Lower lobe of right lung (tissue), 2 donors: ENCODE data around the gene RPS6KB2. TPM values are rescaled to one million over a fixed set of nuclear protein-coding genes. Genes with fewer than 3 reads are reported as not detected.

Experiments used
- ATAC-seq, 2 donors: fragments of 200-7000 bp; cut with Tn5 transposase; one replicate each; pipeline ENCODE4 v1.9.1; 2020 to 2022; ENCODE audit warnings: mild to moderate bottlenecking in 2 of 2, moderate library complexity in 2 of 2
- DNase-seq: peaks from one replicate; pipeline ENCODE4 v3.0.0-alpha.2; 2020
- H3K27ac ChIP-seq: fragments of 200-600 bp; one replicate; pipeline ENCODE4 v1.8.0; 2022
- H3K27me3 ChIP-seq: fragments of 200-600 bp; one replicate; pipeline ENCODE4 v1.8.0; 2022; ENCODE audit warnings: low read depth
- H3K36me3 ChIP-seq: fragments of 200-600 bp; one replicate; pipeline ENCODE4 v1.8.0; 2022; ENCODE audit warnings: mild to moderate bottlenecking
- H3K4me1 ChIP-seq: fragments of 200-600 bp; one replicate; pipeline ENCODE4 v1.8.0; 2022
- H3K4me3 ChIP-seq: fragments of 200-600 bp; one replicate; pipeline ENCODE4 v1.8.0; 2022; ENCODE audit warnings: mild to moderate bottlenecking
- H3K9me3 ChIP-seq: fragments of 200-600 bp; one replicate; pipeline ENCODE4 v1.8.0; 2022
- intact Hi-C: fragments of 100-400 bp; cut with DNase I; formaldehyde crosslinking; loops from one replicate; pipeline ENCODE4 v1.11.0; 2022
- total RNA-seq: library from RNA; stranded (reverse); fragmentation: NEBNext Ultra II Directional; extraction: Animal tissue kit (Norgen Biotek cat#: 25700); gene quantifications from one replicate; pipeline ENCODE4 v1.2.1, GENCODE V29; 2021
- TF ChIP-seq, protein P1 (sequence below): fragments of 200-600 bp; IDR thresholded peaks from one replicate; pipeline ENCODE4 v1.8.0; 2022; ENCODE audit warnings: antibody characterized with exemption, mild to moderate bottlenecking
- donor health status: DM: no; HTN: yes; CAD: no; lungs with severe emphysema.

The RPS6KB2 gene
- total RNA-seq, 1 donor from 2014 or later: 42.1 TPM

GRCh38 chr11:67407688-67408163 is 20.6 kb upstream of the RPS6KB2 start:
- ATAC-seq (no peak), DNase-seq (no peak)
- Histone ChIP-seq H3K4me1 (peaks cover 20% of the 10 kb centered on the region), H3K27ac (no peak overlapping the region), H3K9me3 (no peaks in the 10 kb centered on the region), H3K36me3 (no peaks in the 10 kb centered on the region), H3K27me3 (no peaks in the 10 kb centered on the region), H3K4me3 (no peak overlapping the region)
- TF ChIP-seq, protein P1, sequence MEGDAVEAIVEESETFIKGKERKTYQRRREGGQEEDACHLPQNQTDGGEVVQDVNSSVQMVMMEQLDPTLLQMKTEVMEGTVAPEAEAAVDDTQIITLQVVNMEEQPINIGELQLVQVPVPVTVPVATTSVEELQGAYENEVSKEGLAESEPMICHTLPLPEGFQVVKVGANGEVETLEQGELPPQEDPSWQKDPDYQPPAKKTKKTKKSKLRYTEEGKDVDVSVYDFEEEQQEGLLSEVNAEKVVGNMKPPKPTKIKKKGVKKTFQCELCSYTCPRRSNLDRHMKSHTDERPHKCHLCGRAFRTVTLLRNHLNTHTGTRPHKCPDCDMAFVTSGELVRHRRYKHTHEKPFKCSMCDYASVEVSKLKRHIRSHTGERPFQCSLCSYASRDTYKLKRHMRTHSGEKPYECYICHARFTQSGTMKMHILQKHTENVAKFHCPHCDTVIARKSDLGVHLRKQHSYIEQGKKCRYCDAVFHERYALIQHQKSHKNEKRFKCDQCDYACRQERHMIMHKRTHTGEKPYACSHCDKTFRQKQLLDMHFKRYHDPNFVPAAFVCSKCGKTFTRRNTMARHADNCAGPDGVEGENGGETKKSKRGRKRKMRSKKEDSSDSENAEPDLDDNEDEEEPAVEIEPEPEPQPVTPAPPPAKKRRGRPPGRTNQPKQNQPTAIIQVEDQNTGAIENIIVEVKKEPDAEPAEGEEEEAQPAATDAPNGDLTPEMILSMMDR: no peak
- intact Hi-C loops: no loop called here

DNA sequence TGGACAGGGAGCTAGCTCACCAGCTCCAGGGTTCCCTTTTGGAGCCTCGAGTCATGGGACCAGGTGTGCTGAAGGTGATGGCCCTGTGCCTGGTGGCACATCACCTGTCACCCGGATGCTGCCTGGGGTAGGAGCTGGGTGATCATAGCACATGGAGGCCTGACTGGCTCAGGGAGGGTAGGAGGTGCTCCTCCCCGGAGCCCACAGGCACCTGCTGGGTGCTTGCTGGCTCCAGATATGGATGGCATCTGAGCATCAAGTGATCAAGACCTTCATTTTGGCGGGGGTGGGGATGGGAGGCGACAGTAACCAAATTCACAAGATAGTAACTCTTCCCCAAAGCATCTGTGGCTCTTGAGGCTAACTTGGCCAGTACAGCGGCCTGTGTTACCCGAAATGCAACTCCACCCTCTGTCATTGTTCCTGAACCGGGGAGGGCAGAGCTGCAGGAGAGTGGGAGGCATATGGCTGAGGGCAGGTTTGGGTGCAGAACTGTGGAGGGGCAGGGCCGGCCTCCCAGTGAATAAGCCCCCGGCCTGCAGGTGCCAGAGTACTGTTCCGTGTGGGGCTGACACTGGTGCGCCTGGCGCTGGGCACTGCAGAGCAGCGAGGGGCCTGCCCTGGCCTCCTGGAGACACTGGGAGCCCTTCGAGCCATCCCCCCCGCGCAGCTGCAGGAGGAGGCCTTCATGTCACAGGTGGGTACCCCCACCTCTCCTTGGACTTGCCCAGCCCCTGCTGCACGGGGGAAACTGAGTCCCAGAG is 19.7 kb upstream of the RPS6KB2 start:
- Histone ChIP-seq H3K36me3 (no peaks in the 10 kb centered on the region), H3K27me3 (no peaks in the 10 kb centered on the region), H3K27ac (peak overlapping the region; percentile 59), H3K4me3 (peak overlapping the region; percentile 36), H3K4me1 (peaks cover 11% of the 10 kb centered on the region), H3K9me3 (no peaks in the 10 kb centered on the region)
- DNase-seq (no peak), ATAC-seq (no peak)
- intact Hi-C loops: no loop called here
- TF ChIP-seq, protein P1: no peak

DNA sequence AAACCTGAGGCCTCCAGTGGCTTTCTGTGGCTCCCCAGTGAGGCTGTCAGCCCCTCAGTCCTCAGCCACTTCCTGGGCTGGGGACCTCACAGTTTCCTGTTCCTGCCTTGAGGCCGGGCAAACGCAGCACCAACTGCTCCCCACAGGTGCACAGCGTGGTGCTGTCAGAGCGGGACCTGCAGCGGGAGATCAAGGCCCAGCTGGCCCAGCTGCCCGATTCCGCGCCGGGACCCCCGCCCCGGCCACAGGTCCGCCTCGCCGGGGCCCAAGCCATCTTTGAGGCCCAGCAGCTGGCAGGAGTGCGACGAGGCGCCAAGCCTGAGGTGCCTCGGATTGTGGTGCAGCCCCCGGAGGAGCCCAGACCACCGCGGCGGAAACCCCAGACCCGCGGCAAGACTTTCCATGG is 19.0 kb upstream of the RPS6KB2 start:
- TF ChIP-seq, protein P1: no peak
- Histone ChIP-seq H3K4me3 (peak overlapping the region; percentile 36), H3K4me1 (peaks cover 10% of the 10 kb centered on the region), H3K36me3 (no peaks in the 10 kb centered on the region), H3K9me3 (no peaks in the 10 kb centered on the region), H3K27ac (peak overlapping the region; percentile 59), H3K27me3 (no peaks in the 10 kb centered on the region)
- peak; percentile 34 to 36 for ATAC-seq
- intact Hi-C loops: no loop called here
- no peak for DNase-seq

DNA sequence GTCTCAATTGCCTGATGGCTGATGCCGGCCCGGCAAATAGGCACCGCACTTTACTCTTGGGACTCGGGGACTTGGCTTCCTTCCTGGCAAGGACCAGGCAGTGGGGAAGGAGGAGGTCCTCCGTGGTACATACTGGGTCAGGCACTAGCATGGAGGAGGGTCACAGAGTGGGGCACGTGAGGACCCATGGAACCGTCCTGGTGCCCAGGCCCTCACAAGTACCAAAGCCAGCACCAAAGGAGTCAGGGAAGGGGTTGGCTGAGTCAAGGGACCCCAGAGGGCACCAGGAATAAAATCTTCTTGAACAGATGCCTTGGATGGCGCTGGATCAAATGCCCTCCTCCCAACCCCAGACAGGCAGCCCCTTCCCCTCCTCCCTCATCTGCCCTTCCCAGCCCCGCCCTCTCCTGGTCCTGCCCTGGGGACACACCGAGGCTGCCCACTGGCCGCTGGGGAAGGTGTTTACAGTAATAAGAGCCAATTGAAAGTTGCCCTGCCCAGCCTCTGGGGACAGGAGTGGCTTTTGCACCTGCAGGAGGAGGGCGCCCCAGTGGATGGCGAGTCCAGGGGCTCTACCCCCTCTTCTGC is 18.4 kb upstream of the RPS6KB2 start:
- Histone ChIP-seq H3K4me3 (peak overlapping the region; percentile 36), H3K9me3 (no peaks in the 10 kb centered on the region), H3K4me1 (peaks cover 13% of the 10 kb centered on the region), H3K27me3 (no peaks in the 10 kb centered on the region), H3K36me3 (no peaks in the 10 kb centered on the region), H3K27ac (peak overlapping the region; percentile 59)
- intact Hi-C loops: no loop called here
- TF ChIP-seq, protein P1: no peak
- DNase-seq (no peak), ATAC-seq (peak; percentile 39 to 51)

DNA sequence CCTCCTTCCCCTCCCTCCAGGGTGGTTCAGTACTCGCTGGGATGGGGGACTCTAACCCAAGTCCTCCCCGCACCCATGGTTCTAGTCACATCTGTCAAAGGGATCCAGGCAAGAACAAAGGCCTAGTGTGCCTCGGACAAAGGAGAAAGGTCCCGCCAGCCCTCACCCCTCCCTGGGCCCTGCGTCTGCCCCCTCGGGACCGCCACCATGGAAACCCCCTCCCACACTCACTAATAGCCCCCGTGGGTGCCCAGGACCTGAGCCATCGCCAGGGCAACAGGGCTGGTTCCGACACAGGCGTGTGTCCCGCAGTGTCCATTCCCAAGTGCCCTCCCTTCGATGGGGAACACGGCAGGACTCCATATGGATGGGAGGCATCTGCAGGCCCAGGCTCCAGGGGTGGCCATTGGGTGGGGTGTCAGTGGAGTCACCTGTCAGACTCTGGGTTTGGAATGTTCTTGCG is 17.9 kb upstream of the RPS6KB2 start:
- H3K4me1 ChIP-seq: peaks cover 18% of the 10 kb centered on the region
- intact Hi-C loops: no loop called here
- no peaks in the 10 kb centered on the region for H3K36me3 ChIP-seq
- DNase-seq (no peak), ATAC-seq (no peak)
- H3K9me3 ChIP-seq: no peaks in the 10 kb centered on the region
- no peak overlapping the region for H3K4me3 ChIP-seq
- H3K27ac ChIP-seq: no peak overlapping the region
- H3K27me3 ChIP-seq: no peaks in the 10 kb centered on the region
- TF ChIP-seq, protein P1: no peak
